Thoracic aorta (tissue), 2 donors: ENCODE results near the gene KCNB1. TPM values are rescaled to one million over a fixed set of nuclear protein-coding genes. Genes with fewer than 3 reads are reported as not detected.

Experiments used
- ATAC-seq: fragments of 150-250 bp; one replicate; pipeline ENCODE4 v1.8.0; 2017; ENCODE audit warnings: low read depth; ENCODE audit not compliant: insufficient number of reproducible peaks, low FRiP score
- DNase-seq: peaks from one replicate; pipeline ENCODE4 v3.0.0-alpha.2; 2020; ENCODE audit warnings: low spot score
- H3K27ac ChIP-seq, 2 donors: fragments of 200-600 bp; sonication (generic); 1 replicate in 1 of 2; 2 replicates in 1 of 2; pipeline ENCODE4 v1.5.1; 2016; ENCODE audit warnings: mild to moderate bottlenecking in 2 of 2, moderate library complexity in 2 of 2
- H3K27me3 ChIP-seq: fragments of 200-600 bp; sonication (generic); replicated peaks from 2 replicates; pipeline ENCODE4 v1.6.0; 2016; ENCODE audit warnings: mild to moderate bottlenecking; ENCODE audit not compliant: insufficient read depth
- H3K36me3 ChIP-seq: fragments of 200-600 bp; sonication (generic); one replicate; pipeline ENCODE4 v1.5.1; 2016
- H3K4me1 ChIP-seq, 2 donors: fragments of 200-600 bp; sonication (generic); 1 replicate in 1 of 2; 2 replicates in 1 of 2; pipeline versions ENCODE4 v1.5.1 to v1.6.0; 2016; ENCODE audit warnings: low read depth in 2 of 2, mild to moderate bottlenecking in 1 of 2; ENCODE audit not compliant: control insufficient read depth in 1 of 2
- H3K4me3 ChIP-seq: fragments of 200-600 bp; sonication (generic); 2 replicates; pipeline ENCODE4 v1.5.1; 2016; ENCODE audit warnings: mild to moderate bottlenecking
- H3K9me3 ChIP-seq: fragments of 200-600 bp; sonication (generic); 2 replicates; pipeline ENCODE4 v1.5.1; 2016
- total RNA-seq, 2 donors: library from RNA; depleted of rRNA; stranded (reverse); fragments of >200 nt; gene quantifications; one replicate each; pipeline versions ENCODE4 v1.1.0 to v1.2.3, GENCODE V29; 2016
- TF ChIP-seq, protein P1 (sequence below): fragments of 200-600 bp; sonication (generic); IDR thresholded peaks from one replicate; pipeline ENCODE4 v1.5.1; 2019; ENCODE audit warnings: antibody characterized with exemption

Gene KCNB1
- total RNA-seq, 2 donors from 2014 or later = 1.4 to 2.3 TPM

DNA sequence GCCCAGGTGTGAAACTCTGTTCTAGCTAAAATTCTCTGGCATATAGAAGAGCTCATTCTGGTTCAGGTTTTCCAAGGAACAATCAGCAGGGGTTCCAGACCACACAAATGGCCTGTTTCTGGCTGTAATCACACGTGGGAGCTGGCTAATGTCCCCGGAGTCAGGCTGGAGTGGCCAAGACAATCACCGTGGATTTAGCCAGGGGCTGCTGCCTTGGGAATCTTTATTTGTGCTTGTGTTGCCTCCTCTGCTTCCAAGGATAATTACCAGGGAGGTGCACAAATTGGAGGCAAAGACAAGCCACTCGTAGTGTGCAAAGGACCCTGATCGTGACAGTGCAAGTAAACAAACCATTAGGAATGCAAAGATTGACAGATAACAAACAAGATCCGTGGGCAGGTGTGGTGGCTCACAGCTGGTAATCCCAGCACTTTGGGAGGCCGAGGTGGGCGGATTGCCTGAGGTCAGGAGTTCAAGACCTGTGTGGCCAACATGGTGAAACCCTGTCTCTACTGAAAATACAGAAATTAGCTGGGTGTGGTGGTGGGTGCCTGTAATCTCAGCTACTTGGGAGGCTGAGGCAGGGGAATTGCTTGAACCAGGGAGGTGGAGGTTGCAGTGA lies 77.3 kb downstream of the KCNB1 start:
- peaks cover 13 to 18% of the 10 kb centered on the region in 2 donors for H3K4me1 ChIP-seq
- H3K4me3 ChIP-seq = no peak overlapping the region
- no peak for DNase-seq
- TF ChIP-seq, protein P1, sequence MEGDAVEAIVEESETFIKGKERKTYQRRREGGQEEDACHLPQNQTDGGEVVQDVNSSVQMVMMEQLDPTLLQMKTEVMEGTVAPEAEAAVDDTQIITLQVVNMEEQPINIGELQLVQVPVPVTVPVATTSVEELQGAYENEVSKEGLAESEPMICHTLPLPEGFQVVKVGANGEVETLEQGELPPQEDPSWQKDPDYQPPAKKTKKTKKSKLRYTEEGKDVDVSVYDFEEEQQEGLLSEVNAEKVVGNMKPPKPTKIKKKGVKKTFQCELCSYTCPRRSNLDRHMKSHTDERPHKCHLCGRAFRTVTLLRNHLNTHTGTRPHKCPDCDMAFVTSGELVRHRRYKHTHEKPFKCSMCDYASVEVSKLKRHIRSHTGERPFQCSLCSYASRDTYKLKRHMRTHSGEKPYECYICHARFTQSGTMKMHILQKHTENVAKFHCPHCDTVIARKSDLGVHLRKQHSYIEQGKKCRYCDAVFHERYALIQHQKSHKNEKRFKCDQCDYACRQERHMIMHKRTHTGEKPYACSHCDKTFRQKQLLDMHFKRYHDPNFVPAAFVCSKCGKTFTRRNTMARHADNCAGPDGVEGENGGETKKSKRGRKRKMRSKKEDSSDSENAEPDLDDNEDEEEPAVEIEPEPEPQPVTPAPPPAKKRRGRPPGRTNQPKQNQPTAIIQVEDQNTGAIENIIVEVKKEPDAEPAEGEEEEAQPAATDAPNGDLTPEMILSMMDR = no peak
- no peaks in the 10 kb centered on the region for H3K9me3 ChIP-seq
- no peak for ATAC-seq
- H3K36me3 ChIP-seq = no peaks in the 10 kb centered on the region
- H3K27me3 ChIP-seq = no peaks in the 10 kb centered on the region
- no peak overlapping the region for H3K27ac ChIP-seq

DNA sequence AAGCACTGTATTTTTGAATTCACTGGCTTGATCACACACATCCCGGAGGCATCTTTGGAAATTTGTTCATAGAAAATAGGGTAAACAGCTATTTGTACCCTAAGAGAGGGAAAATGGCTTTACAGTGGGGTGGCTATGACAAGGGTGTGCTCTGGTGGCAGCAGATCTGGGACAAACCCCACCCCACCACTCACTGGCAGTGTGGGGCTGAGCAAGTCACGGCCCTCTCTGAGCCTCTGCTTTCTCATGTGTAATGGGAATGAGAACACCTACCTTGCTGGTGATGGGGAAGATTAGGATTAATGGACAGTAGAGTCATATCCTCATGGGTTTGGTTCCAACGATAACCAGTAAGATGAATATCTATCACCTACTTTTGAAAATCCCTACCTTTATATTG lies 78.0 kb downstream of the KCNB1 start:
- no peak for ATAC-seq
- H3K4me3 ChIP-seq = no peak overlapping the region
- H3K36me3 ChIP-seq = no peaks in the 10 kb centered on the region
- DNase-seq = no peak
- TF ChIP-seq, protein P1 = no peak
- H3K27me3 ChIP-seq = no peaks in the 10 kb centered on the region
- no peak overlapping the region for H3K27ac ChIP-seq
- H3K9me3 ChIP-seq = no peaks in the 10 kb centered on the region
- peaks cover 16 to 22% of the 10 kb centered on the region in 2 donors for H3K4me1 ChIP-seq

DNA sequence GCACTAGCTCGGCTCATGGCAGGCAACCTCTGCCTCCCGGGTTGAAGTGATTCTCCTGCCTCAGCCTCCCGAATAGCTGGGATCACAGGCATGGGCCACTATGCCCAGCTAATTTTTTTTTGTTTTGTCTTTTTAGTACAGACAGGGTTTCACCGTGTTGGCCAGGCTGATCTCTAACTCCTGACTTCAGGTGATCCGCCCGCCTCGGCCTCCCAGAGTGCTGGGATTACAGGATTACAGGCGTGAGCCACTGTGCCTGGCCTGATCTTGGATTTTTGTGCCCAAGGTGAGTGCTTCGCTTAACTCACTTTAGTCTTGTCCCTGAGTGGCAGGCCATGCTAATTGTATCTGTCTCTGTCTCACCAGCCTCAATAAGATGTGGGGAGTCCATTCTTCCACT lies 78.6 kb downstream of the KCNB1 start:
- no peak overlapping the region for H3K27ac ChIP-seq
- no peak for ATAC-seq
- peaks cover 17 to 27% of the 10 kb centered on the region in 2 donors for H3K4me1 ChIP-seq

DNA sequence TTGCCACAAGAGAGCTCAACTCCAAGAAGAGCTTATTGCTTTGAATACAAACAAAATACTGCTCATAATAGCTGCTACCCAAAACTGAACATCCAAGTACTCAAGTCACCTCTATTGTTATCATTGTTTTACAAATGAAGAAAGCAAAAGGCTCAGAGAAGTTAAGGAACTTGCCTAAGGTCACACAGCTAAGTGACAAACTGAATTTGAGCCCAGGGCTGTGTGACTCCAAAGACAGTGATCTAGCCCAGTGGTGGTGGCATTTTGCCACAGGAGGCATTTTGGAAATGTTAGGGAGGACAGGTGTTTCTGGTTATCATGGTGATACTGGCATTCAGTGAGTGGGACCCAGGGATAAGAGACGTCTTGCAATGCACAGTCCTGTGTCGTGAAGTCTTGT lies 79.5 kb downstream of the KCNB1 start:
- H3K4me1 ChIP-seq = peaks cover 17 to 27% of the 10 kb centered on the region in 2 donors
- TF ChIP-seq, protein P1 = no peak
- DNase-seq (no peak), ATAC-seq (no peak)
- no peak overlapping the region for H3K27ac ChIP-seq
- no peaks in the 10 kb centered on the region for H3K27me3 ChIP-seq
- H3K36me3 ChIP-seq = no peaks in the 10 kb centered on the region
- H3K4me3 ChIP-seq = no peak overlapping the region
- H3K9me3 ChIP-seq = no peaks in the 10 kb centered on the region

More for the DNA sequence above, 78.6 kb downstream of the KCNB1 start:
- TF ChIP-seq, protein P1 = no peak
- H3K9me3 ChIP-seq = no peaks in the 10 kb centered on the region
- no peak for DNase-seq
- no peaks in the 10 kb centered on the region for H3K36me3 ChIP-seq
- H3K27me3 ChIP-seq = no peaks in the 10 kb centered on the region
- H3K4me3 ChIP-seq = no peak overlapping the region

DNA sequence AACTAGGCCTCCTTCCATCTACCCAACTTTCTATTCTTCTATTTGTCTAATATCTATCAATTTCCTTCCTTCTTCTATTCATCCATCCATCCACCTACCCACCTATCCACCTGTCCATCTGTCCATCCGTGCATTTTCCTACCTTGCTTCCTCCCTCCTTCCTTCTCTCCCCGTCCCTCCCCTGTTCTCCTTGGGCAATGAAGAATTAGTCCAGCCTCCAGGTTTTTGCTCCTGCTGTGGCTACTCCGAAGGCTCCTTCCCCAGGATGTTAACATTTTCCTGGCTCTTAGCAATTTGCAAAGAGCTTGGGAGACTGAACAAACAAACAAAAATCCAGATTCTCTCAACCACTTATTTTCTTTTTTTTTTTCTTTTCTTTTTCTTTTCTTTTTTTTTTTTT lies 81.6 kb downstream of the KCNB1 start:
- H3K27me3 ChIP-seq = no peaks in the 10 kb centered on the region
- peak overlapping the region; percentile 90 to 96 for H3K27ac ChIP-seq
- peaks cover 17 to 28% of the 10 kb centered on the region in 2 donors for H3K4me1 ChIP-seq
- ATAC-seq = no peak
- TF ChIP-seq, protein P1 = no peak
- H3K4me3 ChIP-seq = no peak overlapping the region
- H3K36me3 ChIP-seq = no peaks in the 10 kb centered on the region
- DNase-seq = no peak
- H3K9me3 ChIP-seq = no peaks in the 10 kb centered on the region
